Measurements from ENCODE around the gene SIK3.

The SIK3 gene

GRCh38 chr11:116901964-116902688 is 196.1 kb downstream of the SIK3 start:
- DNase-seq (ENCODE audit: low read depth in 2 of 3, low spot score in 2 of 3) = no peak

- DNase-seq (ENCODE audit: low read depth in 2 of 3, low spot score in 2 of 3) = no peak
These were observed 197.0 kb downstream of the SIK3 start for GRCh38 chr11:116901211-116901610.

GRCh38 chr11:116896211-116896610 is 202.0 kb downstream of the SIK3 start:
- DNase-seq (ENCODE audit: low read depth in 2 of 3, low spot score in 2 of 3) = no peak

- no peak for DNase-seq (ENCODE audit: low read depth in 2 of 3, low spot score in 2 of 3)
These were observed 203.0 kb downstream of the SIK3 start for GRCh38 chr11:116895048-116895757.

GRCh38 chr11:116893906-116894305 is 204.3 kb downstream of the SIK3 start:
- no peak for DNase-seq (ENCODE audit: low read depth in 2 of 3, low spot score in 2 of 3)

GRCh38 chr11:116893437-116893836 is 204.8 kb downstream of the SIK3 start:
- no peak for DNase-seq (ENCODE audit: low read depth in 2 of 3, low spot score in 2 of 3)

GRCh38 chr11:116892374-116892773 is 205.9 kb downstream of the SIK3 start:
- no peak for DNase-seq (ENCODE audit: low read depth in 2 of 3, low spot score in 2 of 3)

- no peak for DNase-seq (ENCODE audit: low read depth in 2 of 3, low spot score in 2 of 3)
These were observed 206.5 kb downstream of the SIK3 start for GRCh38 chr11:116891746-116892145.

GRCh38 chr11:116890607-116891006 is 207.6 kb downstream of the SIK3 start:
- no peak for DNase-seq (ENCODE audit: low read depth in 2 of 3, low spot score in 2 of 3)

GRCh38 chr11:116890193-116890592 is 208.0 kb downstream of the SIK3 start:
- no peak for DNase-seq (ENCODE audit: low read depth in 2 of 3, low spot score in 2 of 3)

GRCh38 chr11:116888884-116889549 is 209.2 kb downstream of the SIK3 start:
- no peak for DNase-seq (ENCODE audit: low read depth in 2 of 3, low spot score in 2 of 3)

GRCh38 chr11:116888024-116888423 is 210.2 kb downstream of the SIK3 start:
- DNase-seq (ENCODE audit: low read depth in 2 of 3, low spot score in 2 of 3) = no peak

GRCh38 chr11:116885951-116886655 is 212.1 kb downstream of the SIK3 start:
- no peak for DNase-seq (ENCODE audit: low read depth in 2 of 3, low spot score in 2 of 3)

GRCh38 chr11:116882386-116882785 is 215.8 kb downstream of the SIK3 start:
- DNase-seq (ENCODE audit: low read depth in 2 of 3, low spot score in 2 of 3) = no peak

GRCh38 chr11:116881143-116881542 is 217.1 kb downstream of the SIK3 start:
- no peak for DNase-seq (ENCODE audit: low read depth in 2 of 3, low spot score in 2 of 3)

- DNase-seq (ENCODE audit: low read depth in 2 of 3, low spot score in 2 of 3) = no peak
These were observed 218.2 kb downstream of the SIK3 start for GRCh38 chr11:116879800-116880625.

- DNase-seq (ENCODE audit: low read depth in 2 of 3, low spot score in 2 of 3) = no peak
These were observed 221.6 kb downstream of the SIK3 start for GRCh38 chr11:116876656-116877055.

GRCh38 chr11:116875194-116875593 is 223.0 kb downstream of the SIK3 start:
- DNase-seq (ENCODE audit: low read depth in 2 of 3, low spot score in 2 of 3) = no peak

GRCh38 chr11:116874251-116874650 is 224.0 kb downstream of the SIK3 start:
- DNase-seq (ENCODE audit: low read depth in 2 of 3, low spot score in 2 of 3) = no peak

GRCh38 chr11:116873381-116873780 is 224.8 kb downstream of the SIK3 start:
- DNase-seq (ENCODE audit: low read depth in 2 of 3, low spot score in 2 of 3) = no peak

- DNase-seq (ENCODE audit: low read depth in 2 of 3, low spot score in 2 of 3) = no peak
These were observed 227.0 kb downstream of the SIK3 start for GRCh38 chr11:116871248-116871647.
